K562 (cell line): ENCODE data around the gene KLHDC7A. TPM values are rescaled to one million over a fixed set of nuclear protein-coding genes. Genes with fewer than 3 reads are reported as not detected.

Experiments
- ATAC-seq: fragments of 200-7000 bp; cut with Tn5 transposase; 3 replicates; pipeline ENCODE4 v1.9.1; 2020; ENCODE audit warnings: moderate library complexity
- BruUV-seq: library from RNA; stranded (reverse); fragments of 400-500 nt; replicated peaks from 2 replicates; lab custom pipeline; 2021; lab: Mats Ljungman, UMichigan
- CTCF ChIA-PET: fragments of 300-600 bp; formaldehyde crosslinking; extraction: SDS; loops from one replicate; lab custom pipeline; 2021; ENCODE audit warnings: low intra/inter-chr PET ratio; lab: Yijun Ruan, JAX
- POLR2A ChIA-PET: fragments of 300-600, 350-650 bp; sonication (Branson Sonifier 250); formaldehyde crosslinking; extraction: SDS; loops from one replicate; lab custom pipeline; 2021; ENCODE audit warnings: antibody characterized with exemption, inconsistent platforms; lab: Yijun Ruan, JAX
- DNase-seq, 4 experiments: peaks; one replicate each; pipeline versions ENCODE4 v3.0.0 to v3.0.0-alpha.2; 2011 to 2018; ENCODE audit warnings: low spot score in 3 of 4, mixed read lengths in 3 of 4; ENCODE audit errors: extremely low read depth in 1 of 4
- FAIRE-seq: peaks from 2 replicates; lab custom pipeline; 2011; peaks lifted over from hg19 to GRCh38; lab: Jason Lieb, UNC
- H2AFZ ChIP-seq: 2 replicates; pipeline ENCODE4 v1.6.0; 2011; ENCODE audit warnings: low read depth, low read length, control low read depth, inconsistent platforms
- H3K27ac ChIP-seq: fragments of 200-600 bp; 3 replicates; pipeline ENCODE4 v1.8.0; 2011; ENCODE audit warnings: low read depth, mild to moderate bottlenecking, control low read depth, inconsistent platforms, low read length, moderate library complexity, mixed read lengths; ENCODE audit errors: extremely low read depth
- H3K27me3 ChIP-seq, 2 experiments: fragments of 300-600 bp in 1 of 2; 2 replicates in 1 of 2; 3 replicates in 1 of 2; pipeline versions ENCODE4 v1.6.0 to v1.8.0; 2011; ENCODE audit warnings: inconsistent platforms in 2 of 2, low read length in 2 of 2, mild to moderate bottlenecking in 1 of 2, mixed read lengths in 1 of 2, moderate library complexity in 1 of 2; ENCODE audit not compliant: control insufficient read depth in 2 of 2, insufficient read depth in 2 of 2
- H3K36me3 ChIP-seq: fragments of 300-600 bp; 3 replicates; pipeline ENCODE4 v1.8.0; 2011; ENCODE audit warnings: mild to moderate bottlenecking, low read length, inconsistent platforms; ENCODE audit not compliant: control insufficient read depth, insufficient read depth
- H3K4me1 ChIP-seq, 2 experiments: fragments of 200-600 bp in 1 of 2; replicated peaks in 1 of 2; 2 replicates in 1 of 2; 3 replicates in 1 of 2; pipeline versions ENCODE4 v1.5.1 to v1.8.0; 2011; ENCODE audit warnings: inconsistent platforms in 2 of 2, low read length in 2 of 2, mild to moderate bottlenecking in 1 of 2, mixed read lengths in 1 of 2, moderate library complexity in 1 of 2; ENCODE audit not compliant: control insufficient read depth in 2 of 2, insufficient read depth in 2 of 2
- H3K4me2 ChIP-seq: 2 replicates; pipeline ENCODE4 v1.6.1; 2011; ENCODE audit warnings: low read length, control low read depth, inconsistent platforms, mixed read lengths; ENCODE audit not compliant: insufficient read depth
- H3K4me3 ChIP-seq: fragments of 200-600 bp; sonication (generic), shearing (Covaris generic); 2 replicates; pipeline ENCODE4 v1.5.1; 2016; ENCODE audit warnings: control low read depth, inconsistent platforms
- H3K79me2 ChIP-seq: fragments of 200-600 bp; 3 replicates; pipeline ENCODE4 v1.8.0; 2011; ENCODE audit warnings: low read length, inconsistent platforms; ENCODE audit not compliant: control insufficient read depth, insufficient read depth
- H3K9ac ChIP-seq, 2 experiments: 2 replicates each; pipeline versions ENCODE4 v1.6.0 to v1.6.1; 2011; ENCODE audit warnings: low read depth in 2 of 2, low read length in 2 of 2, control low read depth in 1 of 2, inconsistent platforms in 1 of 2, mild to moderate bottlenecking in 1 of 2, mixed read lengths in 1 of 2; ENCODE audit not compliant: insufficient read depth in 1 of 2
- H3K9me1 ChIP-seq: one replicate; pipeline ENCODE4 v1.6.0; 2011; ENCODE audit warnings: inconsistent platforms, mild to moderate bottlenecking, low read length, moderate library complexity; ENCODE audit not compliant: control insufficient read depth, insufficient read depth
- H3K9me3 ChIP-seq: replicated peaks from 2 replicates; pipeline ENCODE4 v1.5.1; 2011; ENCODE audit warnings: low read depth, low read length, inconsistent platforms; ENCODE audit not compliant: control insufficient read depth, insufficient read depth
- H4K20me1 ChIP-seq: replicated peaks from 2 replicates; pipeline ENCODE4 v1.6.1; 2011; ENCODE audit warnings: low read length, inconsistent platforms, mixed read lengths; ENCODE audit not compliant: control insufficient read depth, insufficient read depth
- CHD1 ChIP-seq: fragments of 200-600 bp; sonication (generic); IDR thresholded peaks from one replicate; pipeline ENCODE4 v1.6.1; 2012; ENCODE audit warnings: mild to moderate bottlenecking, moderate library complexity, low read length, inconsistent platforms
- E2F6 ChIP-seq, 2 experiments: IDR thresholded peaks; 2 replicates each; pipeline ENCODE4 v1.6.1; 2011; ENCODE audit warnings: borderline replicate concordance in 1 of 2, control low read depth in 1 of 2, low read depth in 1 of 2, low read length in 1 of 2, mild to moderate bottlenecking in 1 of 2, mixed read lengths in 1 of 2, moderate library complexity in 1 of 2; ENCODE audit not compliant: insufficient read depth in 1 of 2, insufficient read length in 1 of 2, poor library complexity in 1 of 2, severe bottlenecking in 1 of 2; ENCODE audit errors: extremely low read depth in 1 of 2
- GABPA ChIP-seq: fragments of 200-800 bp; sonication (Bioruptor generic); conservative IDR thresholded peaks from 2 replicates; pipeline ENCODE4 v1.6.1; 2016; ENCODE audit warnings: low read depth, missing genetic modification characterization, missing compliant biosample characterization
- NFYB ChIP-seq: IDR thresholded peaks from 2 replicates; pipeline ENCODE4 v1.6.1; 2011; ENCODE audit warnings: mild to moderate bottlenecking, moderate library complexity; ENCODE audit not compliant: insufficient read length; ENCODE audit errors: extremely low read depth
- NRF1 ChIP-seq, 2 experiments: fragments of 450-650 bp; IDR thresholded peaks in 1 of 2; conservative IDR thresholded peaks in 1 of 2; 2 replicates each; pipeline ENCODE4 v1.6.1; 2014; ENCODE audit warnings: mild to moderate bottlenecking in 2 of 2
- RAD51 ChIP-seq: fragments of 450-650 bp; IDR thresholded peaks from 2 replicates; pipeline ENCODE4 v1.7.1; 2016; ENCODE audit warnings: low read depth, mild to moderate bottlenecking, borderline replicate concordance
- RBM25 ChIP-seq: fragments of 200-400 bp; formaldehyde crosslinking; IDR thresholded peaks from 2 replicates; pipeline ENCODE4 v1.6.1; 2018; ENCODE audit warnings: low read length, low read depth, moderate library complexity; ENCODE audit not compliant: severe bottlenecking
- TARDBP ChIP-seq: fragments of 450-650 bp; IDR thresholded peaks from 2 replicates; pipeline ENCODE4 v1.6.1; 2016
- TFE3 ChIP-seq: fragments of 450-650 bp; formaldehyde crosslinking; IDR thresholded peaks from 2 replicates; pipeline ENCODE4 v1.4.0; 2020; ENCODE audit warnings: mild to moderate bottlenecking, mixed read lengths
- TOE1 ChIP-seq, 2 experiments: fragments of 450-650 bp in 1 of 2; sonication (generic) in 1 of 2; formaldehyde crosslinking in 1 of 2; IDR thresholded peaks; 2 replicates each; pipeline versions ENCODE4 v1.7.1 to v1.8.0; 2016 to 2022; ENCODE audit warnings: borderline replicate concordance in 2 of 2, mild to moderate bottlenecking in 2 of 2, antibody characterized with exemption in 1 of 2, inconsistent platforms in 1 of 2, low read depth in 1 of 2, missing genetic modification reagents in 1 of 2, moderate library complexity in 1 of 2
- USF1 ChIP-seq: sonication (generic); formaldehyde crosslinking; IDR thresholded peaks from 2 replicates; pipeline ENCODE4 v1.9.0; 2022; ENCODE audit warnings: mild to moderate bottlenecking, missing genetic modification reagents
- USF2 ChIP-seq: sonication (generic); formaldehyde crosslinking; IDR thresholded peaks from 2 replicates; pipeline ENCODE4 v1.5.0; 2020; ENCODE audit warnings: missing genetic modification reagents
- YBX1 ChIP-seq: fragments of 450-650 bp; IDR thresholded peaks from 2 replicates; pipeline ENCODE4 v1.7.1; 2016; ENCODE audit warnings: mild to moderate bottlenecking
- ZFP36 ChIP-seq: fragments of 150-350 bp; IDR thresholded peaks from 2 replicates; pipeline ENCODE4 v1.6.1; 2018; ENCODE audit warnings: low read length, low read depth; ENCODE audit not compliant: partially characterized antibody
- WGBS: fragments of 100-300 bp; shearing (Covaris generic); methylation state at CpG from one replicate; pipeline ENCODE4 v1.1.6; 2016; ENCODE audit warnings: low coverage, mixed read lengths; ENCODE audit not compliant: insufficient coverage; ENCODE audit errors: missing lambda C conversion rate; 5-methylcytosine and 5-hydroxymethylcytosine counted together
- in situ Hi-C: fragments of 300-500 bp; cut with MboI; formaldehyde crosslinking; loops from 4 replicates; pipeline ENCODE4 v1.15.0; 2018; ENCODE audit warnings: inconsistent platforms, mixed read lengths
- intact Hi-C: fragments of 100-400 bp; cut with micrococcal nuclease; formaldehyde crosslinking; loops from 2 replicates; pipeline ENCODE4 v1.14.2; 2022
- polyA plus RNA-seq, 8 experiments: library from polyadenylated mRNA; depleted of rRNA in 4 of 8; stranded (reverse) in 5 of 8; unstranded in 3 of 8; fragments of >200 nt; fragmentation: Nextera tagmentation in 2 of 8; fragmentation: Illumina TruSeq in 1 of 8; extraction: Ambion mirVana in 2 of 8; extraction: Trizol in 1 of 8; gene quantifications; 2 replicates each; pipeline versions ENCODE4 v1.2.1 to v1.2.3, GENCODE V29; 2011 to 2014; ENCODE audit warnings: inconsistent platforms in 1 of 8, missing spikeins in 1 of 8
- total RNA-seq, 7 experiments: library from RNA; depleted of rRNA in 6 of 7; stranded (reverse); fragments of >200 nt in 6 of 7; fragmentation: Illumina TruSeq in 2 of 7; extraction: Trizol in 2 of 7; gene quantifications; 2 replicates each; pipeline versions ENCODE4 v1.2.1 to v1.2.3, GENCODE V29; 2011 to 2021; ENCODE audit warnings: low replicate concordance in 1 of 7

The KLHDC7A gene
- total and polyA plus RNA-seq, 9 of the 15 experiments (the other 6 are each of a cell fraction or from before 2014, with no cell fraction given), result 0.01 to 0.02 (median 0.01) TPM; not detected in 6

GRCh38 chr1:18458133-18459092 lies 22.3 kb upstream of the KLHDC7A start:
- Histone ChIP-seq H3K9me1 (no peaks in the 10 kb centered on the region), H3K27ac (no peak overlapping the region), H3K27me3 (peaks cover 2 to 15% of the 10 kb centered on the region in 2 experiments; a peak in 3 of 5 replicates), H3K4me3 (no peak overlapping the region), H3K4me1 (no peaks in the 10 kb centered on the region; a peak in 2 of 5 replicates), H3K9ac (no peak overlapping the region), H3K4me2 (no peak overlapping the region), H3K36me3 (no peaks in the 10 kb centered on the region), H3K9me3 (no peaks in the 10 kb centered on the region), H3K79me2 (no peaks in the 10 kb centered on the region), H2AFZ (no peak overlapping the region), H4K20me1 (no peaks in the 10 kb centered on the region; the same call in 1 of the 2 replicates)
- in situ Hi-C loops (no loop called here), intact Hi-C loops (no loop called here)
- CTCF ChIA-PET, result no interaction called here
- TF ChIP-seq USF2, result peak; percentile 74
- TF ChIP-seq TFE3 (CRISPR knock-in tag), result peak; percentile 93
- peak; percentile 52; the same call in 1 of the 2 replicates for TF ChIP-seq TOE1 (IDR thresholded peaks at IDR 0.05; ENCODE audit: borderline replicate concordance)
- no peak for TF ChIP-seq TOE1 (CRISPR knock-in tag; IDR thresholded peaks at IDR 0.05; ENCODE audit: borderline replicate concordance, low read depth)
- 0 out of 4 replicates have a peak, but pooled peaks of 1 of the 2 experiments have one; percentile 10 for TF ChIP-seq NRF1 (conservative IDR thresholded peaks at IDR 0.05 in 1 of 2, IDR thresholded peaks at IDR 0.05 in 1 of 2)
- no peak for TF ChIP-seq E2F6 (IDR thresholded peaks at IDR 0.05; ENCODE audit: borderline replicate concordance in 1 of 2, extremely low read depth in 1 of 2, insufficient read depth in 1 of 2, insufficient read length in 1 of 2, low read depth in 1 of 2, low read length in 1 of 2, poor library complexity in 1 of 2, severe bottlenecking in 1 of 2)
- TF ChIP-seq YBX1, result no peak
- TF ChIP-seq CHD1, result no peak
- TF ChIP-seq USF1 (CRISPR knock-in tag), result peak; percentile 66
- 0 out of 2 replicates have a peak, but pooled peaks have one; percentile 19 for TF ChIP-seq GABPA
- peak; percentile 42 for TF ChIP-seq RBM25
- no peak for TF ChIP-seq TARDBP
- peak; percentile 43 for TF ChIP-seq ZFP36
- peak; percentile 60 for TF ChIP-seq RAD51
- TF ChIP-seq NFYB, result peak; percentile 42
- no peak for FAIRE-seq
- POLR2A ChIA-PET, result interaction anchor here (0.7 kb wide), 1 partner anchor 37 kb away, joined by 3 read pairs; no protein-coding TSS in a partner anchor
- no TSS peak for BruUV-seq
- WGBS, result 3% methylated on average over 15 of the region's 15 CpGs
- ATAC-seq, result peak; percentile 51; the same call in 2 of the 3 replicates
- no peak for DNase-seq
